ENCODE data around the gene CDC5L. TPM values are rescaled to one million over a fixed set of nuclear protein-coding genes. Genes with fewer than 3 reads are reported as not detected.

Gene CDC5L
- total RNA-seq, 2 experiments from 2014 or later: 26.9 to 27.7 TPM

DNA sequence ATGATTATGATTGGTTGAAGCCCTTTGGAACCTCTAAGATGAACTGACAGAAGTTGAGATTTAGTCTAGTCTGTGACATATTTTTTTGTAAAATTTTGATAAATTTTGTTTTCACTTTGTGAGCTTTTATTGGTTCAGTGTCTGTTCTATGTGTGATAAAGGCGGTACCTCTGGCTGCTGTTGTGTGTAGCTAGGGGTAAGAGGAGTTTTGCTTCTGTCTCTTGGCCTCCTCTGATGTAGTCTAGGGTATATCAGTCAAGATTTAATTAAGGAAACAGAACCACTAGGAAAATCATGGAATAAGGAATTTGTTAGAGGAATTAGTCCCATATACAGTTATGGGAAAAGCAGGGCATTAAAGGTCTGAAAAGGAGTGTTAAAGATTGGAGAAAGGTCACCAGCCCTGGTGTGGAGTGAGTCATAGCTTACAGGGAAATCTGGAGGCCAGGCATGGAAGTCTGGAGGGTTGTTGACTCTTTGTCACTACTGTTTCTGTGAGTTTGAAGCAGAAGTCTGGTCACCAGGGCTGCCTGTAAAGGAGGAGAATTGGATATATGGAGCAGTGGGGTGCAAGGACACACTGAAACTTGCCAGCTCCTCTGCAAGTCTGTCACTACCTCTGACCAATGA lies 28.5 kb downstream of the CDC5L start:
- peaks cover 57% of the 10 kb centered on the region for H3K36me3 Mint-ChIP-seq

DNA sequence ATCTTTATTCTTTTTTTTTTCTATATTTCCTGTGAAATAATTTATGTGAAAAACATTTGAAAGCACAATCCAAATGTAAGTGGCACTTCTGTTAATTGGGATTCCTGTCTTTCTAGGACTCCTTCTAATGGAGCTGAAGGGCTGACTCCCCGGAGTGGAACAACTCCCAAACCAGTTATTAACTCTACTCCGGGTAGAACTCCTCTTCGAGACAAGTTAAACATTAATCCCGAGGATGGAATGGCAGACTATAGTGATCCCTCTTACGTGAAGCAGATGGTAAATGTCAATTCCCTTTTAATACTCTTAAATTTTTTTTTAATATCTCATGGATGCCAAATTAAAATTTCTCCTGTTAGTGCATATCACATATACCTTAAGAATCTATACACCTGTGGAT lies 35.0 kb downstream of the CDC5L start:
- no peak overlapping the region for H3K27ac Mint-ChIP-seq
- H3K9me3 Mint-ChIP-seq: no peaks in the 10 kb centered on the region
- H3K27me3 Mint-ChIP-seq: no peaks in the 10 kb centered on the region
- H3K4me1 Mint-ChIP-seq: no peaks in the 10 kb centered on the region
- peaks cover 26% of the 10 kb centered on the region for H3K36me3 Mint-ChIP-seq
- H3K4me3 Mint-ChIP-seq: no peak overlapping the region
- no peak for DNase-seq

More for the DNA sequence above, 28.5 kb downstream of the CDC5L start:
- Mint-ChIP-seq H3K9me3 (no peaks in the 10 kb centered on the region), H3K4me3 (no peak overlapping the region), H3K27me3 (no peaks in the 10 kb centered on the region), H3K27ac (no peak overlapping the region), H3K4me1 (peaks cover 20% of the 10 kb centered on the region)
- no peak for DNase-seq

DNA sequence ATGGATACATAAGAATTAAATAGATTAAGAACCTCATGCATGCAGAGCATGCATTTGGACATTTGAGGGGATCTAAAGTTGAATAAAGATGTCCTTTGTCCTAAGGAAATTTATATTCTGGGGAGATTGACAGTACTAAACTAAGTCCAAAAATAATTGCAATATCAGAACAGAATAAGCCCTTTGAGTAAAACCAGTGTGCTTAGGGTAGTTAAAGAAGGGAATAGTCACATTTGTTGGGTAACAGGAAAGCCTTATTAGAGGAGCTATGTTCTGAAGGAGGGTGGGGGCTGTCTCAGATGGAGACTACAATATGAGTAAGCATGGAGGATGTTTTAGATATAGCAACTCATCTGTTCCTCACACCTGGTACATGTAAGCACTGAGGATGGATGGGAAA lies 35.8 kb downstream of the CDC5L start:
- DNase-seq: no peak
- Mint-ChIP-seq H3K9me3 (no peaks in the 10 kb centered on the region), H3K27ac (no peak overlapping the region), H3K4me1 (no peaks in the 10 kb centered on the region), H3K27me3 (no peaks in the 10 kb centered on the region), H3K36me3 (peaks cover 25% of the 10 kb centered on the region), H3K4me3 (no peak overlapping the region)

DNA sequence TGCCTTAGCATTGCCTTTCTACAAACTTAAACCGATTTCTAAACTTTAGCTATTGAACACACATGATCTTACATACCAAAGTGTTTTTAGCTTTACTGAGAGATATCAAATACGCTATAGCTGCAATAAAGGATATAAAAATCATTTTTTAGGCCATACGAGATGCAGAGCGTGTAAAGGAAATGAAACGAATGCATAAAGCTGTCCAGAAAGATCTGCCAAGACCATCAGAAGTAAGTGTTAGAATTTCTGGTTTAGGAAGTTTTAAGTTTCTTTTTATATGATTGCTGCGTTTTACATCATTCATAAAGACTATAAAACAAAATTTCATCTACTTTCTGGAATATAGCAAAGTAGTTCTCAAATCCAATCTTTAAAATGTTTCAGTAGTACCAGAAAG lies 38.4 kb downstream of the CDC5L start:
- DNase-seq: no peak
- Mint-ChIP-seq H3K4me3 (no peak overlapping the region), H3K4me1 (no peaks in the 10 kb centered on the region), H3K27me3 (no peaks in the 10 kb centered on the region), H3K27ac (no peak overlapping the region), H3K36me3 (peaks cover 23% of the 10 kb centered on the region), H3K9me3 (no peaks in the 10 kb centered on the region)

DNA sequence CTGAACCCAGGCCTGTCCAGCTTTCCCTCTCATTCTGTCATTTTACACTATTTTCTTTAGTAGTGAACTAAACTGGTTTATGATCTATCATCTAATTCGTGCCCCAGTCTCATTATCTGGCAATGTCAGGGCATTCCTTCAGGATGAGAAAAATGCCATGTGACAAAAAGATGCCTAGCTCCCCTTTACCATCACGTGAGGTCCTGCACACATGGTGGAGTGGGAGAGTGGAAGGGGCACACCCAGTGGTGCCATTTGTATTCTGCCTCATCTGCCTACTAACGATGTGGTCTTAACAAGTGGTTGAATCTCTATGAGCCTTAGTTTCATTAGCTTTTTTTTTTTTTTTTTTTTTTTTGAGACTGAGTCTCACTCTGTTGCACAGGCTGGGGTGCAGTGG lies 41.2 kb downstream of the CDC5L start:
- DNase-seq: no peak
- Mint-ChIP-seq H3K27ac (no peak overlapping the region), H3K9me3 (no peaks in the 10 kb centered on the region), H3K4me3 (no peak overlapping the region), H3K36me3 (peaks cover 31% of the 10 kb centered on the region), H3K4me1 (peaks cover 4% of the 10 kb centered on the region), H3K27me3 (no peaks in the 10 kb centered on the region)

DNA sequence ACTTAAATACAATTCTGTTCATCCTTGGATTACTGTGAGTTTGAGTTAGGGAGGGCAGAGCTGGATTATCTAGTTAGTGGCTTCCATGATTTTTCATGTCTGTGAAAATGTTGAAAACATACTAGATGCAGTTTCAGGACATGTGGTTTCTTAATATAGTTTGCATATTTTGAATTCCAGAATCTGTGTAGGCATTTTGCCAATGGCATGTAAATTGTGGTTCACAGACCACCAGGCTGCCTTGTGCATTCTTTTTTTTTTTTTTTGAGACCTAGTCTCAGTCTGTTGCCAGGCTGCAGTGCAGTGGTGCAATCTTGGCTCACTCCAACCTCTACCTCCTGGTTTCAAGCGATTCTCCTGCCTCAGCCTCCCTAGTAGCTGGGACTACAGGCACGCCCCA lies 42.8 kb downstream of the CDC5L start:
- Mint-ChIP-seq H3K36me3 (peaks cover 25% of the 10 kb centered on the region), H3K4me3 (no peak overlapping the region), H3K4me1 (peaks cover 6% of the 10 kb centered on the region), H3K9me3 (no peaks in the 10 kb centered on the region), H3K27ac (no peak overlapping the region), H3K27me3 (no peaks in the 10 kb centered on the region)
- DNase-seq: no peak

DNA sequence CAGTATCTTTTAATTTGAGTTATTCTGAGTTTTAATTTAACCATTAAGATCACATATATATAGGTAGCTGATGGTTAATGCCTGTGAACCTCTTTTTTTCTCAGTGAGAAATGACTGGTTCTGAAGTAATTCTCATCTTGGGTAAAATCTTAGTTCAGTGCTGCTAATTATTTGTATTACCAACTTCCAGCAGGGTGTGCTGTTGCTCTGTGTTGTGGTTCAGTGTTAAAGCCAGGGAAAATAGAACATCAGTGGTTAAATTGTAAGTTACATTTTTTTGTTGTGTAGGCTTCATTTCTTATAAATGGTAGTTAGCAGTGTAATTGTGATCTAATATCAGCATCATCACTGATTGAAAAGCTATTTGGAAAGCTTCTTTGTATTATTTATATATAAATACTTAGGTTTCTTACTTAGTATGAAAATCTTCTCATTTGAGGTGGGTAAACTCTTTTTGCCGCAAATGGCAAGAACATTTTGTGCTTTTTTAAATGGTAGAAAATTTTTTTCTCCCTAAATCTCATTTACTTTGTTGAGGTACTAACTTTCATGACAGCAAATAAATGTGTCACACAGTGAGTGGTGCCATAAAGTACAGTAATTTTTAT lies 43.7 kb downstream of the CDC5L start:
- Mint-ChIP-seq H3K4me1 (peaks cover 8% of the 10 kb centered on the region), H3K36me3 (peaks cover 25% of the 10 kb centered on the region), H3K4me3 (no peak overlapping the region), H3K27ac (no peak overlapping the region), H3K27me3 (no peaks in the 10 kb centered on the region), H3K9me3 (no peaks in the 10 kb centered on the region)
- peak; percentile 11 for DNase-seq

DNA sequence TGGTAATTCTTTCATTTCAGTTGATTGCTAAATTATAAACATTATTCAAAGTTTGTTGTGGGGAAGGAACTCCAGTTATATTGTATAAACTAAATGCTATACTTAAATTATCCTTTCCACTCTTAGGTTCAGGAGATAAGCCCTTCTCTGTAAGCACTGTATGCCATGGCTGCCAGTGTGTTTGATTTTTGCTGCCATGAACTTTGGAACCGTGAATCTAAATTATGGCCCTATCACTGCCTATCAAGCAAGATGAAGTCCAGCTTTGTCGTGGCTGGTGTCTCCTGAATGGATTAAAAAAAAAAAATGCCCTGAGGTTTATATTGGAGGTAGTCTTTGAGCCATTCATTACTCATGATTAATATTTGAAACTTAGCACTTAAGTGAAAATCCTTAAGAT lies 44.7 kb downstream of the CDC5L start:
- DNase-seq: no peak
- peaks cover 10% of the 10 kb centered on the region for H3K4me1 Mint-ChIP-seq
- no peak overlapping the region for H3K4me3 Mint-ChIP-seq
- peaks cover 26% of the 10 kb centered on the region for H3K36me3 Mint-ChIP-seq
- no peaks in the 10 kb centered on the region for H3K27me3 Mint-ChIP-seq
- no peak overlapping the region for H3K27ac Mint-ChIP-seq
- H3K9me3 Mint-ChIP-seq: no peaks in the 10 kb centered on the region

DNA sequence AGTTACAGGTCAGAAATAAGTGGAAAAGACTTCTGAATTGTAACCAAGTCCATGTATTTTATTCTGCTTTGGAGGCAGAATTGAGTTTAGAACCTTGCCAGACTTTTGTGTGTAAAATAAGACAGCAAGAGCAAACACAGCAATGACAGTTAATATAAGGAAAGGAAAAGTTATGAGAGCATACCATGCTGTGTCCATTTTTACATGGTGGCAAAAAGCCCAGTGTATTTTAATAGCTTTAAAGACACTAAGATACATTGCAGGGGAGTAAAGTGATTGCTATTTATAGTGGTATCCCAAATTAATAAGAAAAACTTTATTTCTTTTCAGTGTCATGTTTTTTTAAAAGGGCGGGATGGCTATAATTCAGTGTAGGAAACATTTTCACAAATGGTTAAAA lies 45.2 kb downstream of the CDC5L start:
- DNase-seq: no peak
- Mint-ChIP-seq H3K4me1 (peaks cover 14% of the 10 kb centered on the region), H3K36me3 (peaks cover 30% of the 10 kb centered on the region), H3K27me3 (no peaks in the 10 kb centered on the region), H3K4me3 (no peak overlapping the region), H3K9me3 (no peaks in the 10 kb centered on the region), H3K27ac (no peak overlapping the region)

DNA sequence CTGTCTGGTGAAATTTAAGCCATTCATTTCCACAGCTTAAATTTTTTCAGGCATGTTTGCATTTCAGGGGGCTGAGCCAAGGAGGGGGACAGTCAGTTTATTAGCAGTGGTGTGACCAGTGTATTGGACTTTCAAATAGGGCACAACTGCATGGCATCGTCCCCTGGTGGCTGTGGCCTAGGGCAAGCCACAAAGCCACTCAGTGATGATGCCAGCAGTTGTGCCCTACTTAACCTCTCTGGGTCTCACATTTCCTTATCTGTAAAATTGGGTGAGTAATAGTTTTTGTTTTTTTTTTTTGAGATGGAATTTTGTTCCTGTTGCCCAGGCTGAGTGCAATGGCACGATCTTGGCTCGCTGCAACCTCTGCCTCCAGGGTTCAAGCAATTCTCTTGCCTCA lies 48.0 kb downstream of the CDC5L start:
- DNase-seq: no peak
- H3K27me3 Mint-ChIP-seq: no peaks in the 10 kb centered on the region
- peaks cover 46% of the 10 kb centered on the region for H3K36me3 Mint-ChIP-seq
- H3K27ac Mint-ChIP-seq: no peak overlapping the region
- no peaks in the 10 kb centered on the region for H3K9me3 Mint-ChIP-seq
- H3K4me1 Mint-ChIP-seq: peaks cover 18% of the 10 kb centered on the region
- H3K4me3 Mint-ChIP-seq: no peak overlapping the region

DNA sequence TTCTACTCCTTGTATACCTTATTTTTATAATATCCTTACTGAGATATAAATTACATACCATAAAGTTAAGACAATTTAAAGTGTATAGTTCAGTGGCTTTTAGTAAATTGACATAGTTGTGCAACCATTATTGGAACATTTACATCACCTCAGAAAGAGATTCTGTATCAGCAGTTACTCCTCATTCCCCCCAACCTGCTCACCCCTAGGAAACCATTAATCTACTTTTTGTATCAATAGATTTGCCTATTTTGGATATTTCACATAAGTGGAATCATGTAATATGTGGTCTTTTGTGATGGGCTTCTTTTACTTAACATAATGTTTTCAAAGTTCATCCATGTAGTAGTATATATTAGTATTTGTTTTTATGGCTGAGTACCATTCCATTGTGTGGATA lies 51.3 kb downstream of the CDC5L start:
- Mint-ChIP-seq H3K4me3 (no peak overlapping the region), H3K27ac (no peak overlapping the region), H3K27me3 (no peaks in the 10 kb centered on the region), H3K4me1 (peaks cover 15% of the 10 kb centered on the region), H3K36me3 (peaks cover 60% of the 10 kb centered on the region), H3K9me3 (peaks cover 20% of the 10 kb centered on the region)
- DNase-seq: no peak

DNA sequence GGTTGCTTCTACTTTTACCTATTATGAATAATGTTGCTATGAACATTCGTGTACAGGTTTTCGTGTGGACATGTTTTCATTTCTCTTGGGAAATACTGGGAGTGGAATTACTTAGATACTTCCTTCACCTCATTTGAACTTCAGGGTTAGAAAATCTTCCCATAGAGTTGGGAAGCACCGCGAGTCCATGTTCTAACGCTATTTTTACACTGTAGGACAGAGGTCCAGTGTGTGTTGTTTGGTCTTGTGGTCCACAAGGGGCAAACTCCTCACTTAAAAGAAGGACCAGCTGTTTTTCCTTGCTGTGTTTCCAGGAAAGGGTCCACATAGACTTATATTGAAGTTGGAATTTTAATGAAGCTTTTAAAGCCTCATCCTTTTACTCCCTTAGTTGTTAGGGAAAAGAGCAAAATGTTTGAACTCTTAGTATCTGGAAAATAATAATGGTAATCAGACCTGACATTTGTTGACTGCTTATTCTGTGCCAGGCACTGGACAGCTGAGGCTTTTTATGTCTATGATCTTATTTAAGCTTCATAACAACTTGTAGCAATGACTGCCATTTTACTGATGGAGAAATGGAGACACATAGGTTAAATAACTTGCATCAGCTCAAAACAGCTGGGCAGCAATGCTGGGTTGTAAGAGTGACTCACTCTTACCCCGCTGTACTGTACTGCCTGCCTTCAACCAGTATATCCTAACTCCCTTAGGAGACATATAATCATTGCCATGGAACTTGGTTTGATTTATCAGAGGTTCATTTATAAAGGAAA lies 52.0 kb downstream of the CDC5L start:
- Mint-ChIP-seq H3K27me3 (no peaks in the 10 kb centered on the region), H3K27ac (no peak overlapping the region)

DNA sequence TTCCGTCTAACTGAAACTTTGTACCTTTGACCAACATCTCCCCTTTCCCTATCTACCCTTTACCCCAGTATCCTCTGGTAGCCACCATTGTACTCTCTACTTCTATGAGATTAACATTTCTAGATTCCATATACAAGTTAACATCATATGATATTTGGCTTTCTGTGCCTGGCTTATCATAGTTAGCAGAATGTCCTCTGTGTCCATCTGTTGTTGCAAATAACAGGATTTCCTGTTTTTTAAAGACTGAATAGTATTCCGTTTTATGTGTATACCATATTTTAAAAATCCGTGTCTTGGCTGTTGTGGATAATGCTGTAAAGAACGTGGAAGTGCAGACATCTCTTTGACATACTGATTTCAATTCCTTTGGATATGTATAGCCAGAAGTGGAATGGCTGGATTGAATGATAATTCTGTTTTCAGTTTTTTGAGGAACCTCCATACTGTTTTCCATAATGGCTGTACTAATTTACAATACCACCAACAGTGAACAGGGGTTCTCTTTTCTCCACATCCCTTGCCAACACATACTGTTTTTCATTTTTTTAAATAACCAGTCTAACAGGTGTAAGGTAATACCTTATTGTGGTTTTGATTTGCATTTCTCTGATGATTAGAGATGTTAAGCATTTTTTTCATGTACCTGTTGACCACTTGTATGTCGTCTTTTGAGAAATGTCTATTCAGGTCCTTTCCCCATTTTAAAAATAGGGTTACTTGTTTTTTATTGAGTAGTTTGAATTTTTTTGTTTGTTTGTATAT lies 53.8 kb downstream of the CDC5L start:
- Mint-ChIP-seq H3K9me3 (peaks cover 20% of the 10 kb centered on the region), H3K4me3 (no peak overlapping the region), H3K36me3 (peaks cover 58% of the 10 kb centered on the region), H3K27me3 (no peaks in the 10 kb centered on the region), H3K27ac (no peak overlapping the region), H3K4me1 (peaks cover 11% of the 10 kb centered on the region)
- no peak for DNase-seq

More for the DNA sequence above, 52.0 kb downstream of the CDC5L start:
- DNase-seq: no peak
- peaks cover 20% of the 10 kb centered on the region for H3K9me3 Mint-ChIP-seq
- peaks cover 12% of the 10 kb centered on the region for H3K4me1 Mint-ChIP-seq
- peaks cover 66% of the 10 kb centered on the region for H3K36me3 Mint-ChIP-seq
- H3K4me3 Mint-ChIP-seq: no peak overlapping the region

DNA sequence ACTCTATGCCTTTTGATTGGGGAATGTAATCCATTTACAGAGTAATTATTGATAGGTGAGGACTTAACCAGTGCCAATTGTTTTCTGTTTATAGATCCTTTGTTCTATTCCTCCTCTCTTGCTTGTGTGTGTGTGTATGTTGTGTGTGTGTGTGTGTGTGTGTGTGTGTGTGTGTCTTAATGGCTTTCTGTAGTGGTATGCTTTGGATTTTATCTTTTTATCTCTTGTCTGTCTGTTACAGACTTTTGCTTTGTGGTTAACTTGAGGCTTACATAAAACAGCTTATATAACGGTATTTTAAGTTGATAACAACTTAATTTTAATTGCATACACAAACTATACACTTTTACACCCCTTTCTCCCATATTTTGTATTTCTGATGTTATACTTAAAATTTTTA lies 54.7 kb downstream of the CDC5L start:
- no peak overlapping the region for H3K27ac Mint-ChIP-seq
- H3K36me3 Mint-ChIP-seq: peaks cover 56% of the 10 kb centered on the region
- peaks cover 20% of the 10 kb centered on the region for H3K9me3 Mint-ChIP-seq
- H3K4me3 Mint-ChIP-seq: no peak overlapping the region
- H3K4me1 Mint-ChIP-seq: peaks cover 8% of the 10 kb centered on the region
- no peak for DNase-seq
- H3K27me3 Mint-ChIP-seq: no peaks in the 10 kb centered on the region

DNA sequence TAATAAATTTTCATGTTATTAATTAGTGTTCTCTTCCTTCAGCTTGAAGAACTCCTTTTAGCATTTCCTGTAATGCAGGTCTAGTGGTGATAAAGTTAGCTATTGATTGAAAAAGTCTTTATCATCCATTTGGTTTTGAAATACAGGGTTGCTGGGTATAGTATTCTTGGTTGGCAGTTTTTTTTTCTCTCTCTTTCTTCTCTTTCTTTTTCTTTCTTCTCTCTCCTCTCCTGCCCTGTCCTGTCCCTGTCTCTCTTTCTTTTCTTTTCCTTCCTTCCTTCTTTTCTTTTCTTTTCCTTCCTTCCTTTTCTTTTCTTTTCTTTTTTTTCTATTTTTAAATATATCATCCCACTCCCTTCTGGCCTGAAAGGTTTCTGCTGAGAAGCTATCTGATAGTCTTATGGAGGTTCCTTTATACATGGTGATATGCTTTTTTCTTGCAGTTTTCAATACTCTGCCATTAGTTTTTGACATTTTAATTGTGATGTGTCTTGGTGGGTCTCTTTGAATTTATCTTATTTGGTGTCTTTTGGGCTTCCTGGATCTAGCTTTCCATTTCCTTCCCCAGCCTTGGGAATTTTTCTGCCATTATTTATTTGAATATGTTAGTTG lies 55.4 kb downstream of the CDC5L start:
- H3K36me3 Mint-ChIP-seq: peaks cover 54% of the 10 kb centered on the region
- no peaks in the 10 kb centered on the region for H3K27me3 Mint-ChIP-seq
- H3K9me3 Mint-ChIP-seq: peaks cover 20% of the 10 kb centered on the region
- no peak overlapping the region for H3K4me3 Mint-ChIP-seq
- no peak for DNase-seq
- H3K27ac Mint-ChIP-seq: no peak overlapping the region
- peaks cover 4% of the 10 kb centered on the region for H3K4me1 Mint-ChIP-seq
